NB4 (cell line): Measurements from ENCODE around the gene ZNF57.

Experiments used
- DNase-seq: peaks from one replicate; pipeline ENCODE4 v3.0.0; 2010; ENCODE audit warnings: low read depth
- H3K4me3 ChIP-seq: one replicate; pipeline ENCODE4 v1.5.1; 2011; ENCODE audit warnings: mild to moderate bottlenecking, low read depth, low read length, moderate library complexity
- CTCF ChIP-seq: IDR thresholded peaks from one replicate; pipeline ENCODE4 v1.5.1; 2012; ENCODE audit warnings: low read depth, low read length
- MAX ChIP-seq: IDR thresholded peaks from 2 replicates; pipeline ENCODE4 v1.6.1; 2011; ENCODE audit warnings: low read depth, low read length
- MYC ChIP-seq: IDR thresholded peaks from 2 replicates; pipeline ENCODE4 v1.6.1; 2011; ENCODE audit warnings: low read depth, low read length
- POLR2A ChIP-seq: IDR thresholded peaks from 2 replicates; pipeline ENCODE4 v1.6.1; 2011; ENCODE audit warnings: mild to moderate bottlenecking; ENCODE audit not compliant: insufficient read length; ENCODE audit errors: extremely low read depth

ZNF57 gene

GRCh38 chr19:2949939-2950285 lies 49.2 kb downstream of the ZNF57 start:
- peak overlapping the region; percentile 89 for H3K4me3 ChIP-seq
- peak; percentile 56 for DNase-seq
- TF ChIP-seq POLR2A (no peak), CTCF (no peak), MAX (no peak), MYC (no peak)

- TF ChIP-seq POLR2A, result peak; percentile 77
- no peak; the same call in 1 of the 2 replicates for TF ChIP-seq MYC
- 0 out of 2 replicates have a peak, but pooled peaks have one; percentile 34 for TF ChIP-seq MAX
- TF ChIP-seq CTCF, result no peak
- H3K4me3 ChIP-seq, result peak overlapping the region; percentile 89
- peak; percentile 96 for DNase-seq
These were observed 49.8 kb downstream of the ZNF57 start for GRCh38 chr19:2950286-2951124.

GRCh38 chr19:2952953-2953481 lies 52.3 kb downstream of the ZNF57 start:
- no peak for DNase-seq
- TF ChIP-seq CTCF, result no peak
- no peak for TF ChIP-seq MAX
- TF ChIP-seq POLR2A, result no peak
- no peak for TF ChIP-seq MYC
- H3K4me3 ChIP-seq, result no peak overlapping the region

- TF ChIP-seq CTCF, result no peak
- TF ChIP-seq POLR2A, result no peak
- TF ChIP-seq MAX, result no peak
- no peak for TF ChIP-seq MYC
- DNase-seq, result no peak
- H3K4me3 ChIP-seq, result no peak overlapping the region
These were observed 56.4 kb downstream of the ZNF57 start for GRCh38 chr19:2957160-2957559.

GRCh38 chr19:2960120-2960519 lies 59.4 kb downstream of the ZNF57 start:
- H3K4me3 ChIP-seq, result no peak overlapping the region
- TF ChIP-seq CTCF (no peak), MAX (no peak), POLR2A (no peak), MYC (no peak)
- no peak for DNase-seq
